Activated T-cell treated with anti-CD3 and anti-CD28 coated beads for 1 hour (primary cell): ENCODE measurements around the gene LYST.
"Not testable (repeated sequence)": the region's sequence is repeated elsewhere in the genome, so short reads cannot be mapped to it uniquely, and the experiment has no call there.

Source experiments
- DNase-seq: peaks from one replicate; pipeline ENCODE4 v3.0.0-alpha.2; 2020; ENCODE audit warnings: low read depth

The LYST gene

GRCh38 chr1:235817101-235817728 lies 49.5 kb downstream of the LYST start:
- DNase-seq: no peak

- DNase-seq: no peak
Observed at GRCh38 chr1:235809688-235810397, 56.9 kb downstream of the LYST start.

- no peak for DNase-seq
Observed at GRCh38 chr1:235808223-235808622, 58.5 kb downstream of the LYST start.

GRCh38 chr1:235806123-235806522 lies 60.6 kb downstream of the LYST start:
- DNase-seq: no peak

- DNase-seq: no peak
Observed at GRCh38 chr1:235802573-235803346, 63.9 kb downstream of the LYST start.

- no peak for DNase-seq
Observed at GRCh38 chr1:235799264-235799663, 67.4 kb downstream of the LYST start.

GRCh38 chr1:235791532-235792060 lies 75.1 kb downstream of the LYST start:
- no peak for DNase-seq

GRCh38 chr1:235790123-235790522 lies 76.6 kb downstream of the LYST start:
- no peak for DNase-seq

GRCh38 chr1:235786227-235786898 lies 80.3 kb downstream of the LYST start:
- not testable (repeated sequence) for DNase-seq

GRCh38 chr1:235784950-235785349 lies 81.8 kb downstream of the LYST start:
- DNase-seq: no peak

GRCh38 chr1:235783148-235783776 lies 83.4 kb downstream of the LYST start:
- no peak for DNase-seq

- DNase-seq: no peak
Observed at GRCh38 chr1:235782601-235783000, 84.1 kb downstream of the LYST start.

GRCh38 chr1:235781807-235782206 lies 84.9 kb downstream of the LYST start:
- DNase-seq: no peak

- DNase-seq: no peak
Observed at GRCh38 chr1:235779770-235780169, 86.9 kb downstream of the LYST start.

- DNase-seq: no peak
Observed at GRCh38 chr1:235776396-235776795, 90.3 kb downstream of the LYST start.

- DNase-seq: no peak
Observed at GRCh38 chr1:235775246-235775860, 91.4 kb downstream of the LYST start.

GRCh38 chr1:235767795-235768194 lies 98.9 kb downstream of the LYST start:
- no peak for DNase-seq

GRCh38 chr1:235766794-235767285 lies 99.9 kb downstream of the LYST start:
- no peak for DNase-seq

- DNase-seq: no peak
Observed at GRCh38 chr1:235763962-235764361, 102.7 kb downstream of the LYST start.

GRCh38 chr1:235759336-235759735 lies 107.4 kb downstream of the LYST start:
- no peak for DNase-seq

- no peak for DNase-seq
Observed at GRCh38 chr1:235758931-235759330, 107.8 kb downstream of the LYST start.
